ENCODE results near the gene TEX261. TPM values are rescaled to one million over a fixed set of nuclear protein-coding genes. Genes with fewer than 3 reads are reported as not detected.
A peak's percentile ranks its signal among the peaks of the same experiment; 100 is the strongest.

TEX261 gene
- total RNA-seq, 1 donor from 2014 or later, result 33.0 TPM

GRCh38 chr2:70956141-70956540, 38.5 kb downstream of the TEX261 start:
- H3K9me3 Mint-ChIP-seq, result no peaks in the 10 kb centered on the region
- H3K4me3 Mint-ChIP-seq, result no peak overlapping the region
- H3K27me3 Mint-ChIP-seq (ENCODE audit: low read depth), result peaks cover 90% of the 10 kb centered on the region
- no peak overlapping the region for H3K27ac Mint-ChIP-seq
- H3K4me1 Mint-ChIP-seq, result no peaks in the 10 kb centered on the region
- H3K36me3 Mint-ChIP-seq, result no peaks in the 10 kb centered on the region
- TF ChIP-seq CTCF (IDR thresholded peaks at IDR 0.05; ENCODE audit: unreplicated experiment), result no peak
- DNase-seq (ENCODE audit: low spot score in 2 of 2, unreplicated experiment in 2 of 2), result no peak

- DNase-seq (ENCODE audit: low spot score in 2 of 2, unreplicated experiment in 2 of 2), result no peak
- TF ChIP-seq CTCF (IDR thresholded peaks at IDR 0.05; ENCODE audit: unreplicated experiment), result no peak
- H3K4me3 Mint-ChIP-seq, result no peak overlapping the region
Observed at GRCh38 chr2:70954886-70955285, 39.8 kb downstream of the TEX261 start.

GRCh38 chr2:70949086-70949485, 45.6 kb downstream of the TEX261 start:
- H3K27ac Mint-ChIP-seq, result no peak overlapping the region
- peak in 1 of 2 experiments; percentile 19 for DNase-seq (ENCODE audit: low spot score in 2 of 2, unreplicated experiment in 2 of 2)
- H3K9me3 Mint-ChIP-seq, result no peaks in the 10 kb centered on the region
- no peaks in the 10 kb centered on the region for H3K36me3 Mint-ChIP-seq
- TF ChIP-seq CTCF (IDR thresholded peaks at IDR 0.05; ENCODE audit: unreplicated experiment), result no peak
- H3K4me1 Mint-ChIP-seq, result peaks cover 2% of the 10 kb centered on the region
- peaks cover 83% of the 10 kb centered on the region for H3K27me3 Mint-ChIP-seq (ENCODE audit: low read depth)
- no peak overlapping the region for H3K4me3 Mint-ChIP-seq

More at GRCh38 chr2:70954886-70955285, 39.8 kb downstream of the TEX261 start:
- Mint-ChIP-seq H3K36me3 (no peaks in the 10 kb centered on the region), H3K4me1 (no peaks in the 10 kb centered on the region), H3K27me3 (ENCODE audit: low read depth) (peaks cover 82% of the 10 kb centered on the region), H3K27ac (no peak overlapping the region), H3K9me3 (no peaks in the 10 kb centered on the region)

GRCh38 chr2:70948337-70949003, 46.2 kb downstream of the TEX261 start:
- Mint-ChIP-seq H3K27me3 (ENCODE audit: low read depth) (peaks cover 82% of the 10 kb centered on the region), H3K9me3 (no peaks in the 10 kb centered on the region)

GRCh38 chr2:70947556-70948184, 47.0 kb downstream of the TEX261 start:
- H3K27me3 Mint-ChIP-seq (ENCODE audit: low read depth), result peaks cover 78% of the 10 kb centered on the region
- TF ChIP-seq CTCF (IDR thresholded peaks at IDR 0.05; ENCODE audit: unreplicated experiment), result no peak
- H3K36me3 Mint-ChIP-seq, result no peaks in the 10 kb centered on the region
- no peak overlapping the region for H3K4me3 Mint-ChIP-seq
- H3K9me3 Mint-ChIP-seq, result no peaks in the 10 kb centered on the region
- peaks cover 2% of the 10 kb centered on the region for H3K4me1 Mint-ChIP-seq
- no peak overlapping the region for H3K27ac Mint-ChIP-seq
- peak in 1 of 2 experiments; percentile 34 for DNase-seq (ENCODE audit: low spot score in 2 of 2, unreplicated experiment in 2 of 2)

More at GRCh38 chr2:70948337-70949003, 46.2 kb downstream of the TEX261 start:
- DNase-seq (ENCODE audit: low spot score in 2 of 2, unreplicated experiment in 2 of 2), result peak; percentile 65 to 88
- H3K36me3 Mint-ChIP-seq, result no peaks in the 10 kb centered on the region
- H3K4me1 Mint-ChIP-seq, result peaks cover 2% of the 10 kb centered on the region
- H3K4me3 Mint-ChIP-seq, result peak overlapping the region; percentile 51
- H3K27ac Mint-ChIP-seq, result no peak overlapping the region
- TF ChIP-seq CTCF (IDR thresholded peaks at IDR 0.05; ENCODE audit: unreplicated experiment), result peak; percentile 78
